ENCODE measurements around the gene IL21R. TPM values are rescaled to one million over a fixed set of nuclear protein-coding genes. Genes with fewer than 3 reads are reported as not detected.

Gene IL21R
- total RNA-seq, 1 experiment from 2014 or later = 1.9 TPM

- Histone ChIP-seq H3K9me2 (replicated peaks; ENCODE audit: insufficient read depth, low read length) (no peaks in the 10 kb centered on the region), H3K4me1 (ENCODE audit: low read length) (no peaks in the 10 kb centered on the region), H3K4me3 (ENCODE audit: low read length) (no peak overlapping the region), H3K27ac (ENCODE audit: low read length) (no peak overlapping the region), H3K9ac (ENCODE audit: low read length) (no peak overlapping the region), H4K20me1 (ENCODE audit: insufficient read depth, low read depth, low read length) (no peaks in the 10 kb centered on the region), H3K4me2 (ENCODE audit: low read depth, low read length, poor library complexity, severe bottlenecking) (no peak overlapping the region), H3K36me3 (ENCODE audit: insufficient read depth, low read length) (peaks cover 15% of the 10 kb centered on the region; the same call in 1 of the 2 replicates), H3K79me2 (ENCODE audit: low read length) (no peaks in the 10 kb centered on the region), H3K27me3 (ENCODE audit: low read length) (no peaks in the 10 kb centered on the region), H2AFZ (ENCODE audit: low read length) (no peak overlapping the region), H3K9me3 (ENCODE audit: low read length) (no peaks in the 10 kb centered on the region)
- no peak for DNase-seq
Measured at GRCh38 chr16:27481282-27481934, 79.4 kb downstream of the IL21R start.

- DNase-seq = no peak
- H3K79me2 ChIP-seq (ENCODE audit: low read length) = no peaks in the 10 kb centered on the region
- no peaks in the 10 kb centered on the region for H4K20me1 ChIP-seq (ENCODE audit: insufficient read depth, low read depth, low read length)
- H3K4me3 ChIP-seq (ENCODE audit: low read length) = no peak overlapping the region
- no peaks in the 10 kb centered on the region for H3K4me1 ChIP-seq (ENCODE audit: low read length)
- H3K27ac ChIP-seq (ENCODE audit: low read length) = no peak overlapping the region
- no peaks in the 10 kb centered on the region for H3K27me3 ChIP-seq (ENCODE audit: low read length)
- H3K4me2 ChIP-seq (ENCODE audit: low read depth, low read length, poor library complexity, severe bottlenecking) = no peak overlapping the region
- H2AFZ ChIP-seq (ENCODE audit: low read length) = no peak overlapping the region
- H3K9me3 ChIP-seq (ENCODE audit: low read length) = no peaks in the 10 kb centered on the region
- no peaks in the 10 kb centered on the region for H3K9me2 ChIP-seq (replicated peaks; ENCODE audit: insufficient read depth, low read length)
- H3K9ac ChIP-seq (ENCODE audit: low read length) = no peak overlapping the region
- H3K36me3 ChIP-seq (ENCODE audit: insufficient read depth, low read length) = peaks cover 17% of the 10 kb centered on the region
Measured at GRCh38 chr16:27482397-27483087, 80.6 kb downstream of the IL21R start.

- no peaks in the 10 kb centered on the region for H3K9me2 ChIP-seq (replicated peaks; ENCODE audit: insufficient read depth, low read length)
- H3K79me2 ChIP-seq (ENCODE audit: low read length) = no peaks in the 10 kb centered on the region
- DNase-seq = no peak
- no peaks in the 10 kb centered on the region for H4K20me1 ChIP-seq (ENCODE audit: insufficient read depth, low read depth, low read length)
- H3K9me3 ChIP-seq (ENCODE audit: low read length) = no peaks in the 10 kb centered on the region
- H3K9ac ChIP-seq (ENCODE audit: low read length) = no peak overlapping the region
- no peak overlapping the region for H2AFZ ChIP-seq (ENCODE audit: low read length)
- H3K27me3 ChIP-seq (ENCODE audit: low read length) = no peaks in the 10 kb centered on the region
- H3K4me1 ChIP-seq (ENCODE audit: low read length) = no peaks in the 10 kb centered on the region
- no peak overlapping the region for H3K27ac ChIP-seq (ENCODE audit: low read length)
- no peak overlapping the region for H3K4me3 ChIP-seq (ENCODE audit: low read length)
- peaks cover 17% of the 10 kb centered on the region for H3K36me3 ChIP-seq (ENCODE audit: insufficient read depth, low read length)
- no peak overlapping the region for H3K4me2 ChIP-seq (ENCODE audit: low read depth, low read length, poor library complexity, severe bottlenecking)
Measured at GRCh38 chr16:27483088-27483437, 81.1 kb downstream of the IL21R start.

GRCh38 chr16:27483624-27484023, 81.7 kb downstream of the IL21R start:
- Histone ChIP-seq H2AFZ (ENCODE audit: low read length) (no peak overlapping the region), H3K27me3 (ENCODE audit: low read length) (no peaks in the 10 kb centered on the region), H4K20me1 (ENCODE audit: insufficient read depth, low read depth, low read length) (no peaks in the 10 kb centered on the region), H3K9me3 (ENCODE audit: low read length) (no peaks in the 10 kb centered on the region), H3K9ac (ENCODE audit: low read length) (no peak overlapping the region), H3K4me2 (ENCODE audit: low read depth, low read length, poor library complexity, severe bottlenecking) (no peak overlapping the region), H3K36me3 (ENCODE audit: insufficient read depth, low read length) (peaks cover 19% of the 10 kb centered on the region), H3K4me3 (ENCODE audit: low read length) (no peak overlapping the region), H3K9me2 (replicated peaks; ENCODE audit: insufficient read depth, low read length) (no peaks in the 10 kb centered on the region), H3K4me1 (ENCODE audit: low read length) (no peaks in the 10 kb centered on the region), H3K79me2 (ENCODE audit: low read length) (no peaks in the 10 kb centered on the region), H3K27ac (ENCODE audit: low read length) (no peak overlapping the region)
- DNase-seq = no peak

DNA sequence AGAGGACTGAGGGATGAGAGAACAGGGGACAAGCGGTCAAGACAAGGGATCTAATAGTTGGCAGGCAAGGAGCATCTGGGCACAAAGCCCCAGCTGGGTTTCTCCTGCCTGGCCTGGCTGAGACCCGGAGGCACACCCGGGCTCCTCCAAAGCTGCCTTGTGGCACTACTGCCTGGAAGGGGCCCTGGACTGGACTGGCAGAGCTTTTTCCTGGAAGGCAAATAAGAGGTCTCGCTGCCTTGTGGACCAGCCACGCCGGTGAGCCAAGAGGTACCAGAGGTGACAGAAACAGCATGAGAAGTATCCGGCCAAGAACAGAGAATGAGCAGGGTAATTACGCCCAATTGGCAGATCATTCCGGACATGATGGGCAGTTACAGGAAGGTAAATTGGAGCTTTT, 83.2 kb downstream of the IL21R start:
- H3K4me1 ChIP-seq (ENCODE audit: low read length) = no peaks in the 10 kb centered on the region

GRCh38 chr16:27485811-27486210, 83.8 kb downstream of the IL21R start:
- DNase-seq = no peak
- Histone ChIP-seq H3K4me3 (ENCODE audit: low read length) (no peak overlapping the region), H2AFZ (ENCODE audit: low read length) (no peak overlapping the region), H3K9ac (ENCODE audit: low read length) (no peak overlapping the region), H3K36me3 (ENCODE audit: insufficient read depth, low read length) (peaks cover 20% of the 10 kb centered on the region), H3K4me2 (ENCODE audit: low read depth, low read length, poor library complexity, severe bottlenecking) (no peak overlapping the region), H4K20me1 (ENCODE audit: insufficient read depth, low read depth, low read length) (no peaks in the 10 kb centered on the region), H3K4me1 (ENCODE audit: low read length) (no peaks in the 10 kb centered on the region), H3K27me3 (ENCODE audit: low read length) (no peaks in the 10 kb centered on the region), H3K79me2 (ENCODE audit: low read length) (no peaks in the 10 kb centered on the region), H3K27ac (ENCODE audit: low read length) (no peak overlapping the region), H3K9me3 (ENCODE audit: low read length) (no peaks in the 10 kb centered on the region), H3K9me2 (replicated peaks; ENCODE audit: insufficient read depth, low read length) (no peaks in the 10 kb centered on the region)

More for the DNA sequence above, 83.2 kb downstream of the IL21R start:
- Histone ChIP-seq H3K27ac (ENCODE audit: low read length) (no peak overlapping the region), H3K9ac (ENCODE audit: low read length) (no peak overlapping the region), H4K20me1 (ENCODE audit: insufficient read depth, low read depth, low read length) (no peaks in the 10 kb centered on the region), H3K27me3 (ENCODE audit: low read length) (no peaks in the 10 kb centered on the region), H3K4me3 (ENCODE audit: low read length) (no peak overlapping the region), H3K4me2 (ENCODE audit: low read depth, low read length, poor library complexity, severe bottlenecking) (no peak overlapping the region), H3K9me3 (ENCODE audit: low read length) (no peaks in the 10 kb centered on the region), H3K79me2 (ENCODE audit: low read length) (no peaks in the 10 kb centered on the region), H2AFZ (ENCODE audit: low read length) (no peak overlapping the region), H3K36me3 (ENCODE audit: insufficient read depth, low read length) (peaks cover 20% of the 10 kb centered on the region), H3K9me2 (replicated peaks; ENCODE audit: insufficient read depth, low read length) (no peaks in the 10 kb centered on the region)
- no peak for DNase-seq

- H3K27ac ChIP-seq (ENCODE audit: low read length) = no peak overlapping the region
- H3K4me2 ChIP-seq (ENCODE audit: low read depth, low read length, poor library complexity, severe bottlenecking) = no peak overlapping the region
- H3K79me2 ChIP-seq (ENCODE audit: low read length) = no peaks in the 10 kb centered on the region
- H3K27me3 ChIP-seq (ENCODE audit: low read length) = no peaks in the 10 kb centered on the region
- no peak overlapping the region for H3K9ac ChIP-seq (ENCODE audit: low read length)
- no peaks in the 10 kb centered on the region for H3K9me2 ChIP-seq (replicated peaks; ENCODE audit: insufficient read depth, low read length)
- H2AFZ ChIP-seq (ENCODE audit: low read length) = no peak overlapping the region
- DNase-seq = no peak
- H3K9me3 ChIP-seq (ENCODE audit: low read length) = no peaks in the 10 kb centered on the region
- no peaks in the 10 kb centered on the region for H3K4me1 ChIP-seq (ENCODE audit: low read length)
- H4K20me1 ChIP-seq (ENCODE audit: insufficient read depth, low read depth, low read length) = no peaks in the 10 kb centered on the region
- H3K36me3 ChIP-seq (ENCODE audit: insufficient read depth, low read length) = peaks cover 20% of the 10 kb centered on the region
- H3K4me3 ChIP-seq (ENCODE audit: low read length) = no peak overlapping the region
Measured at GRCh38 chr16:27486344-27486743, 84.4 kb downstream of the IL21R start.

DNA sequence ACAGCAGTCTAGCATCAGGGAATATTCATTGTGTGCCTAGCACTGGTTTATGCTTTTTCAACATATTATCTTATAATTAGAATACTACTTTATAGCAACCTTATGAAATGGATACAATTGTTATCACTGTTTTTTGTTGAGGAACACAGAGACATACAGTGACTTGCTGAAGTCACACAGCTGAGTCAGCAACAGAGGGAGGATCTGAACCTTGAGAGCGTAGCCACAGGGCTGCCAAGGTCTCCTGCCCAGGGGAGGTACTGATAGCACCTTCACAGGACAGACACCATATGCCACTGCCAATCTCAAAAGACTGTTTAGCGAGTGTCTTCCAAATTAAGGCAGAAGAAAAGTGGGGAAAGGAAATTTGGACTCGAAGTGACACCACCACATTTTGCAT, 84.8 kb downstream of the IL21R start:
- Histone ChIP-seq H3K27me3 (ENCODE audit: low read length) (no peaks in the 10 kb centered on the region), H3K4me1 (ENCODE audit: low read length) (no peaks in the 10 kb centered on the region), H3K4me2 (ENCODE audit: low read depth, low read length, poor library complexity, severe bottlenecking) (no peak overlapping the region), H3K79me2 (ENCODE audit: low read length) (no peaks in the 10 kb centered on the region), H3K27ac (ENCODE audit: low read length) (no peak overlapping the region), H3K9me2 (replicated peaks; ENCODE audit: insufficient read depth, low read length) (no peaks in the 10 kb centered on the region), H2AFZ (ENCODE audit: low read length) (no peak overlapping the region), H3K36me3 (ENCODE audit: insufficient read depth, low read length) (peaks cover 22% of the 10 kb centered on the region), H3K9me3 (ENCODE audit: low read length) (no peaks in the 10 kb centered on the region), H4K20me1 (ENCODE audit: insufficient read depth, low read depth, low read length) (no peaks in the 10 kb centered on the region), H3K4me3 (ENCODE audit: low read length) (no peak overlapping the region), H3K9ac (ENCODE audit: low read length) (no peak overlapping the region)
- DNase-seq = no peak

Data from Karpas-422 (cell line).